Spleen (tissue), 11 donors: ENCODE measurements around the gene SLC8A1. TPM values are rescaled to one million over a fixed set of nuclear protein-coding genes. Genes with fewer than 3 reads are reported as not detected.

Experiments used
- DNase-seq: peaks from one replicate; pipeline ENCODE4 v3.0.0-alpha.2; 2020
- H3K27ac ChIP-seq, 8 donors: fragments of 200-600 bp; sonication (generic) in 7 of 8; 1 replicate in 4 of 8; 2 replicates in 4 of 8; pipeline versions ENCODE4 v1.5.0 to v1.8.0; 2016 to 2021; ENCODE audit warnings: inconsistent platforms in 4 of 8, mild to moderate bottlenecking in 4 of 8, moderate library complexity in 1 of 8
- H3K27me3 ChIP-seq, 7 donors: fragments of 200-600 bp; sonication (generic) in 6 of 7; replicated peaks in 1 of 7; 1 replicate in 4 of 7; 2 replicates in 3 of 7; pipeline versions ENCODE4 v1.5.0 to v1.8.0; 2016 to 2021; ENCODE audit warnings: inconsistent platforms in 3 of 7, mild to moderate bottlenecking in 1 of 7
- H3K36me3 ChIP-seq, 6 donors: fragments of 200-600 bp; sonication (generic) in 5 of 6; 1 replicate in 4 of 6; 2 replicates in 2 of 6; pipeline versions ENCODE4 v1.5.0 to v1.8.0; 2016 to 2021; ENCODE audit warnings: inconsistent platforms in 2 of 6
- H3K4me1 ChIP-seq, 6 donors: fragments of 200-600 bp; sonication (generic) in 5 of 6; 1 replicate in 3 of 6; 2 replicates in 3 of 6; pipeline versions ENCODE4 v1.5.0 to v1.8.0; 2016 to 2021; ENCODE audit warnings: inconsistent platforms in 3 of 6
- H3K4me3 ChIP-seq, 8 donors: fragments of 200-600 bp; sonication (generic) in 7 of 8; 1 replicate in 4 of 8; 2 replicates in 4 of 8; pipeline versions ENCODE4 v1.5.0 to v1.8.0; 2016 to 2021; ENCODE audit warnings: inconsistent platforms in 4 of 8, mild to moderate bottlenecking in 4 of 8, moderate library complexity in 2 of 8
- H3K9me3 ChIP-seq, 8 donors: fragments of 200-600 bp; sonication (generic) in 7 of 8; 1 replicate in 4 of 8; 2 replicates in 4 of 8; pipeline versions ENCODE4 v1.5.0 to v1.8.0; 2016 to 2021; ENCODE audit warnings: inconsistent platforms in 4 of 8
- CTCF ChIP-seq, 11 experiments: fragments of 200-600 bp in 7 of 11; fragments of 450-650 bp in 4 of 11; sonication (generic) in 4 of 11; IDR thresholded peaks in 8 of 11; conservative IDR thresholded peaks in 3 of 11; 1 replicate in 7 of 11; 2 replicates in 4 of 11; pipeline versions ENCODE4 v1.4.0 to v1.8.0; 2016 to 2021; ENCODE audit warnings: antibody characterized with exemption in 11 of 11, inconsistent platforms in 4 of 11, mild to moderate bottlenecking in 1 of 11
- POLR2A ChIP-seq, 3 donors: fragments of 450-650 bp; IDR thresholded peaks; one replicate each; pipeline ENCODE4 v1.5.1; 2017; ENCODE audit warnings: antibody characterized with exemption in 3 of 3, mild to moderate bottlenecking in 1 of 3
- POLR2AphosphoS5 ChIP-seq, 3 donors: sonication (generic); formaldehyde crosslinking; IDR thresholded peaks; one replicate each; pipeline ENCODE4 v1.5.1; 2017; ENCODE audit warnings: antibody characterized with exemption in 3 of 3
- WGBS, 5 donors: extraction: QIAGEN DNeasy Blood & Tissue Kit in 3 of 5; methylation state at CpG; one replicate each; pipeline versions ENCODE4 v1.1.5 to v1.1.7; 2013 to 2018; 5-methylcytosine and 5-hydroxymethylcytosine counted together
- intact Hi-C: fragments of 100-400 bp; cut with DNase I; formaldehyde crosslinking; loops from one replicate; pipeline ENCODE4 v1.15.0; 2023; ENCODE audit warnings: low total_unique reads
- polyA plus RNA-seq, 3 donors: library from polyadenylated mRNA; stranded (reverse); fragments of 200-250 nt; gene quantifications; one replicate each; pipeline ENCODE4 v1.2.1, GENCODE V29; 2013
- total RNA-seq, 7 donors: library from RNA; depleted of rRNA in 3 of 7; stranded (reverse); fragments of >200 nt in 3 of 7; fragmentation: NEBNext Ultra II Directional in 4 of 7; extraction: Animal tissue kit (Norgen Biotek cat#: 25700) in 4 of 7; gene quantifications; one replicate each; pipeline versions ENCODE4 v1.1.0 to v1.2.1, GENCODE V29; 2016 to 2021
- donor health status: healthy with polysubstance abuse.
- donor health status: DM: no; HTN: no; CAD: no; lungs with moderate emphysema.
- donor health status: DM: no; HTN: no; CAD: no.
- donor health status: Bipolar disorder and iron deficiency.
- donor health status: healthy.
- donor health status: DM: no; HTN: no; CAD: no.
- donor health status: DM: yes; HTN: yes; CAD: no.

The SLC8A1 gene
- total and polyA plus RNA-seq, 10 donors, result 0.36 to 86.0 (median 58.3) TPM

DNA sequence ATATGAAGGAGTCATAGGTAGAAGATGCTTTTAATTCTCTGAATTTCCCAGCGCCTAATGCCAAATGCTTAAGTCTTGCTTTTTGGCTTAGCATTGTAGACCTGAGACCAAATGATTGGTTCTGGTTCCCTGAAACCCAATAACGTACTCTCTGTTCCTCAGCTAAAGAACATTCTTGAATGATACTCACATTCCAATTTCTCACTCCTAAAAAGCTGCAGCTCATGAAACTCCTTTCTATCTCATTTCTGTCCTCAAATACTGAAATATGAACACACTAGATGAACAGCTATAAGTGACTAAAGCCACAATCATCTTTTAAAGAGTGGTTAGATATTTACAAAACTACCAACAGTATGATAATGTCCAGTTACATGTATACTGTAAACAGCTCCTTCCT lies 272.1 kb downstream of the SLC8A1 start:
- no peaks in the 10 kb centered on the region for H3K27me3 ChIP-seq
- peaks cover 0 to 5% (median 0%) of the 10 kb centered on the region in 6 donors for H3K4me1 ChIP-seq
- WGBS, 5 donors, result 87 to 99% (median 92%) methylated on average over 2 of the region's 2 CpGs
- H3K9me3 ChIP-seq, result no peaks in the 10 kb centered on the region
- no peak overlapping the region for H3K4me3 ChIP-seq
- no peak for DNase-seq
- intact Hi-C loops, result no loop called here
- no peaks in the 10 kb centered on the region for H3K36me3 ChIP-seq
- H3K27ac ChIP-seq, result no peak overlapping the region
- TF ChIP-seq POLR2A (IDR thresholded peaks at IDR 0.05) (no peak), CTCF (IDR thresholded peaks at IDR 0.05 in 8 of 11, conservative IDR thresholded peaks at IDR 0.05 in 3 of 11) (no peak), POLR2AphosphoS5 (IDR thresholded peaks at IDR 0.05) (no peak)

- peaks cover 0 to 5% (median 0%) of the 10 kb centered on the region in 6 donors for H3K4me1 ChIP-seq
- 41 to 56% (median 47%) methylated on average over 3 of the region's 3 CpGs for WGBS, 5 donors
- H3K27ac ChIP-seq, result no peak overlapping the region
- intact Hi-C loops, result no loop called here
- no peak for TF ChIP-seq POLR2AphosphoS5 (IDR thresholded peaks at IDR 0.05)
- no peaks in the 10 kb centered on the region for H3K36me3 ChIP-seq
- no peaks in the 10 kb centered on the region for H3K9me3 ChIP-seq
- no peak for DNase-seq
- no peaks in the 10 kb centered on the region for H3K27me3 ChIP-seq
- H3K4me3 ChIP-seq, result no peak overlapping the region
Measured at GRCh38 chr2:40178971-40179370, 272.9 kb downstream of the SLC8A1 start.

GRCh38 chr2:40178171-40178778 lies 273.6 kb downstream of the SLC8A1 start:
- Histone ChIP-seq H3K4me3 (no peak overlapping the region), H3K27me3 (no peaks in the 10 kb centered on the region), H3K36me3 (no peaks in the 10 kb centered on the region), H3K4me1 (peaks cover 0 to 5% (median 0%) of the 10 kb centered on the region in 6 donors), H3K27ac (no peak overlapping the region), H3K9me3 (no peaks in the 10 kb centered on the region)
- TF ChIP-seq CTCF (IDR thresholded peaks at IDR 0.05 in 8 of 11, conservative IDR thresholded peaks at IDR 0.05 in 3 of 11) (no peak), POLR2AphosphoS5 (IDR thresholded peaks at IDR 0.05) (no peak), POLR2A (IDR thresholded peaks at IDR 0.05) (no peak)
- intact Hi-C loops, result no loop called here
- 84 to 89% (median 85%) methylated on average over 6 of the region's 6 CpGs for WGBS, 5 donors
- no peak for DNase-seq

GRCh38 chr2:40177366-40177765 lies 274.5 kb downstream of the SLC8A1 start:
- Histone ChIP-seq H3K27me3 (no peaks in the 10 kb centered on the region), H3K36me3 (no peaks in the 10 kb centered on the region), H3K27ac (no peak overlapping the region), H3K9me3 (no peaks in the 10 kb centered on the region), H3K4me1 (peaks cover 0 to 5% (median 0%) of the 10 kb centered on the region in 6 donors), H3K4me3 (no peak overlapping the region)
- no peak for DNase-seq
- WGBS, 5 donors, result 49 to 64% (median 54%) methylated on average over 6 of the region's 6 CpGs
- intact Hi-C loops, result no loop called here
- TF ChIP-seq CTCF (IDR thresholded peaks at IDR 0.05 in 8 of 11, conservative IDR thresholded peaks at IDR 0.05 in 3 of 11), result no peak
- no peak for TF ChIP-seq POLR2A (IDR thresholded peaks at IDR 0.05)
- TF ChIP-seq POLR2AphosphoS5 (IDR thresholded peaks at IDR 0.05), result no peak
